Breast epithelium (tissue), 3 donors: Measurements from ENCODE around the gene CRIM1.

ENCODE experiments used
- POLR2A ChIP-seq: fragments of 450-650 bp; IDR thresholded peaks from one replicate; pipeline ENCODE4 v1.6.1; 2016; ENCODE audit warnings: antibody characterized with exemption, mild to moderate bottlenecking, moderate library complexity
- POLR2AphosphoS5 ChIP-seq, 3 donors: sonication (generic); formaldehyde crosslinking; IDR thresholded peaks; one replicate each; pipeline ENCODE4 v1.6.1; 2017; ENCODE audit warnings: antibody characterized with exemption in 3 of 3

DNA sequence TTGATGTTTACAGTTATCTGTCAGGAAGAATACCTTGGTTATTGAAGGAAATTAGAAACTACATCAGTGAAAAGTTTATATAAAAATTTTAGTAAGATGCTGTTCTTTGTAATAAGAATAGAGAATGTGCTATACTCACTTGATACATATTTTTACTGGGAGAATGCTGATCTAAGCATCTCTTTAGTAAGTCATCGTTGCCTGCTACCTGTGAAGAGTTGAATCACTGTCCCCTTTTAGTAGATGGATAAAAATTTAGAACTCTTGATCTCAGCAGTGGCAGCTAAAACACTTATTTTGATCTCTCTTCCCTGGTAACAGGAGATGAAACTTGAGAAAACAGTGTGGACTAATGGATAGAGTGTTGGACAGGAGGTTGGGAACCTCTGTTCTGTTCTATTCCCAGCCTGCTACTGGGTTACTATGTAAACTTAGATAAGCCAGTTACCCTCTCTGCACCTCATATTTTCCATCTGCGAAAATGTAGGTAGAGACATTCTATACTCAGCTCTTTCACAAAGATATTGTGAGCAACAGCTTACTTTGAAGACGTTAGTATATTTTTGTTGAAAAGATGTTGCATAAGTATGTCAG is 142.1 kb downstream of the CRIM1 start:
- TF ChIP-seq POLR2AphosphoS5 (IDR thresholded peaks at IDR 0.05) (no peak), POLR2A (no peak)
